GM21619 (cell line): ENCODE results near the gene DOCK9.

Experiments used
- ATAC-seq: cut with Tn5 transposase; IDR thresholded peaks from one replicate; pipeline ENCODE4 v1.9.1; 2021; ENCODE audit not compliant: unreplicated experiment

DOCK9 gene

DNA sequence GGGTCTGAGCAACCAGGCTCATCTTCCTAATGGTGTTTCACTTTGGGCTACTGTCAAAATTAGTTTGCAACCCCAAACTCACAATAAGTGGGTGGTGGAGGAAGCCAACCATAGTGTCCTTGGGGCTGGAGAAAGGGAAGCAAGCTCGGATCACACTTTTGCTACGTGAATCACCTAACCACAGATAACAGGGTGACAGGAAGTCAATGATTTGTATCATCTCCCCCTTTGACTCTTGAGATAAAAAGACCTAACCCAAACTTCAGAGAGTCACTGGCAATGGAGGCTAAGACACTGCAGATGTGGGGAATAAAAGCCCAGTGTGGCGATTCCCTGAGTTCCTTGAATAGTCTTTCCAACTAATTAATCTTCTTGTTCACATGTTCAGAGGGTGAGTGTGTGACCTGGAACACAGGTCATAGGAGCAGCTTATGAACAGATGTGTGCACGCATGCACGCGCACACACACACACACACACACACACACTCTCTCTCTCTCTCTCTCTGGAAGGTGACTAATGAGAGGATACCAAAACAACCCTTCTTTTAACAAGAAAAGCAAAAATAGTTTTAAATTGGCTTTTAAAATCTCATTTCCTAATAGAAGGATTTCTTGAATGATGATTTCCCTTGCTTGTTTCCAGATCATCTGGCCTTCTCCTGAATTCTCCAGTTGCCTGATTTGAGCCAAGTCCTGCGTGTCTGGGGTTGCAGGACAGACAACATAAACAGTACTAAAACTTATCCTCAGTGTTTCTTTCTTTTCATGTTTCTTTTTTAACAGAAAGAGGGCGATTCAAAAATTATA, 21.2 kb upstream of the DOCK9 start:
- ATAC-seq = no peak

DNA sequence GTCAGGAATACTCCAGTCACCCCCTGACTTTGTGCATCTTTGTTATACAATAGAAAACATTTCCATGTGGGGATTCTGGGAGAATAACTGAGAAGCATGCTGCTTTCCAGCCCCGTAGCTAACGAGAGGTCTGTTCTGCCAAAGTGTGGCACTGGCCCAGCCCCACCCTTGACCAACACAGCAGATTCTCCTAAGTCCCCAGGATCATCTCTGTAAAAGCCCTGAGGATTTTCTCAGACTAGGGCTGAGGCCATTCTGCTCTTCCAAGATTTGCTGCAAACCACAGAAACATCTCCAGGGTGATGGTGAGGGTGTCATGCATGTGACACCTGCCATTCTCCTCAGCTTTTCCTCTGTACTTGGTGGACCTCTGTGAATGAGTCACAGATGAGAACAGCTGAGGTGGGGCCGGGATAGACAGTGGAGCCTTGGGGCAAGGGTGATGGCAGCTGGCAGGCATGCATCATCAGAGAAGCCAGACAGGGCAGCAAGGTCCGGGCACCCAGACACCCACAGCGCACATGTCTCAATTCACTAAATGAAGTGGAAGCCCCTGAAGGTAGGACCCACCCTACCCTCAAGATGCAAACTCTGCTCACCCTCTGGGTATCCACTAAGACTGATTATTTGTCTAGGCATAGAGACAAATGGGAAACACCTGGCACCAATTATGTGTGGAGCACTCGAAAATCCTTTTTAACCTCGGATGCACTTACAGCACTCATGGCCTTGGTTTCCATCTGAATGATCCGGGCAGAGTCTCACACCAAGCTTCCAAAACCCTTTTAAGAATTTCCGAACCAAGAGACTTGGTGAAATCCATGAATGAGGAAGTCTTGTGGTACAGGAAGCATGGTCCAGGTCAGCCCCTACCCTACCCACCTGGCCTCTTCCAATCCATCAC, 20.1 kb upstream of the DOCK9 start:
- no peak for ATAC-seq

GRCh38 chr13:98997011-98997730, 19.3 kb upstream of the DOCK9 start:
- ATAC-seq = no peak

DNA sequence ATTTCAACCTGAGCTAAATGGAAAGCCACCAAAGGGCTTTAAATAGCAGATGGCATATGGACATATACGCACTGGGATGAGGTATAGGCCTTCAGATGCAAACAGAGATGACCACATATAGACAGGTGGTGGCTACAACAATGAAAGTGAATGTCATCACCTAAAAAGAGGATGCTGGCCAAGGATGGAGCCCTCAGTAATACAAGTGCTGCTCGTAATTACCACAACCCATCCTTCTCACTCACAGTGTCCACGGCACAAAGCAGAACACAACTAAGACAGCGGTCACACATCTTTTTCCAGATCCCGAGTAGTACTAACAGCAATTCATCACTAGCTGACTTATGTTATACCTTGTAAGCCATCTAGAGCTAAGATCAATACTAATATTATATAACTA, 18.2 kb upstream of the DOCK9 start:
- ATAC-seq = no peak

DNA sequence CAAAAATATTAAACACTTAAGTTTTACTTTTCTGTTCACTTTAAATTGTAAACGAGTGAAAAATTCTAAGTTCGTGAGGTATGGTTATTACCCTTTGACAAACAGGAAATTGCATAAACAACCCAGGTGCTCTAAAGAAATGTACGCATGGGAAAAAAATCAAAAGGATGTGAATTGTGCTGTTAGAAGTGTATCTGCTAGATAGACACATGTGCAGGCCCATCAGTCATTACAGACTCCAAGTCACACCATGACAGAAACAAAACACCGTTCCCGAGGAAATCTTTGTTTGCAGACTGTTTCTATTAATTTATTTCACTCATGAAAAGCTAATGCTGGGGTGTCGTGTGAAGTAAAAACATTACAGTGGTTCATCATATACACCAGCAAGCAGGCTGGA, 17.0 kb upstream of the DOCK9 start:
- ATAC-seq = no peak

DNA sequence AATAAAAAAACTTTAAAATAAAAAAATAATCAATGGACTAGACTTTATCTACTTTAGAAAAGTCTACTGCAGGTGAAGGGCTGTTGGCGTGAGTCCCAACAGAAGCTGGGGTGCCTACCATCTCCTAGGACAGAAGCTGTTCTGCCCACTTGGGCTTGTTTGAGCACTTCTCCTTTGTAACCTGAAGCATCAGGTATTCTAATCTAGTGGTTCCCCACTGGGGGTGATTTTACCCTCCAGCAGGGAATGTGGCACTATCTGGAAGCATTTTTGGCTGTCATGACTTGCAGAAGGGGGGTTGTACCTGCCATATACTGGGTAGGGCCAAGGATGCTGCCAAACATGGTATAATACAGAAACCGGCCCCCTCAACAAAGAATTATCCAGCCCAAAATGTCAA, 16.2 kb upstream of the DOCK9 start:
- no peak for ATAC-seq

DNA sequence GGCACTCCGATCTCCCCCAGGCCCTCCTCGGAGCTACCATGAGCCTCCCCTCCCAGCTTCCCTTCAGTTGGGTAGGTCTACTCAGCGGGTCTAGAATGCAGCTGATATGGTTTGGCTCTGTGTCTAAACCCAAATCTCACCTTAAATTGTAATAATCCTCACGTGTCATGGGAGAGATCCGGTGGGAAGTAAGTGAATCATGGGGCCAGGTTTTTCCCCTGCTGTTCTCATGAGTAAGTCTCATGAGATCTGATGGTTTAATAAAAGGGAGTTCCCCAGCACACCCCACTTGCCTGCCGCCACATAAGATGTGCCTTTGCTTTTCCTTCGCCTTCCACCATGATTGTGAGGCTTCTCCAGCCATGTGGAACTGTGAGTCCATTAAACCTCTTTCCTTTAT, 14.5 kb upstream of the DOCK9 start:
- no peak for ATAC-seq

GRCh38 chr13:98990701-98991100, 12.8 kb upstream of the DOCK9 start:
- no peak for ATAC-seq

DNA sequence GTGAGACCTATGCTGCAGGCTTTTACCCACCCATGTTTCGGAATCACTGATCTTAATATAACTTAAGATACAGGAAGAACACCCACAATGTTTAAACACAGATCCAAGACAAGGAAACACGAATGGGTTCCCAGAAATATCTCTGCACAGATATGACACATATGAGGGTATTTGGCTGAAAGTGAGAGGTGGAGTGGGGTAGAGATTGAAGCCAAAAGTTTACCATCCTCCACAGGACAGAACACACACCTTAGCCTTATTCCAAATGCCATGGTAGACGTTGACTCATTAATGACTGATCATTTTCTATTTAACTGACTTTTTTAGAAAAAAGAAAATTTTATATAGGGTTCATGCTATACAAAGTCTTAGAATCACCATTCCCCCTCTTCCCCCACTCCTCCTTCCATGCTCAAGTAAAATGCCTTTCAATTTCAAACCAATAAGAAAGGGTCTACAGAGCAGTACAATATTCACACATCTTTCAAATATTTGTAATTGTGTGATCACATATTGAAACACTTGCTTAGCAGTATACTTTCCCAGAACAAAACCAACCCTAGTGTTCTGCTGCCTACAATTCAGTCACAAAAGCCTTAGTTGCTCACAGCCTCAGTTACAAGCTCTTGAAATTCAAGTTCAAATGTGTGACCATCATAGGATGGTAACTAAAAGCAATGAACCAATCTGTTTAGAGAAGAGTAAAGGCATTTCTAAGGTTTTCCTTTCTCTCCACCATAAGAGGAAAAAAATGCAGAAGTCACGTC, 11.8 kb upstream of the DOCK9 start:
- no peak for ATAC-seq

- ATAC-seq = no peak
Measured at GRCh38 chr13:98988780-98989179, 10.9 kb upstream of the DOCK9 start.

GRCh38 chr13:98988277-98988676, 10.4 kb upstream of the DOCK9 start:
- no peak for ATAC-seq

DNA sequence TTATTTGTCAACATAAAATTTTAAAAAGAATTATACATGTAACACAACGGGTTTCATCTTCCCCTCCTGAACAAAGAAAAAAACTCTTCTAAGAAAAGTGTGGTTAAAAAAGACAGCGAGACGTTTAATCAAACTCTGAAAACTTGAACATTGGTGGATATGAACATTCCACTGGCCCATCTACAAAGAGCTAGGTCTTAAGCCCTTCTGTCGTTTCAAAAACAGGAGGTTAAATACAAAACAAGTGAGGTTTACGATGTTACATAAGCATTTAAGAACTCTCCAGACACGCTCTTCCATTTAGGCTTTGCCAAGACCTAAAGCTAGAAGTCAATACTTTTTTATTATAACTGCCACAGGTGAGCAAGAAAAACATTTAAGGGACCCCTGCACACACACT, 9.4 kb upstream of the DOCK9 start:
- no peak for ATAC-seq

- ATAC-seq = no peak
Measured at GRCh38 chr13:98986226-98986846, 8.5 kb upstream of the DOCK9 start.

DNA sequence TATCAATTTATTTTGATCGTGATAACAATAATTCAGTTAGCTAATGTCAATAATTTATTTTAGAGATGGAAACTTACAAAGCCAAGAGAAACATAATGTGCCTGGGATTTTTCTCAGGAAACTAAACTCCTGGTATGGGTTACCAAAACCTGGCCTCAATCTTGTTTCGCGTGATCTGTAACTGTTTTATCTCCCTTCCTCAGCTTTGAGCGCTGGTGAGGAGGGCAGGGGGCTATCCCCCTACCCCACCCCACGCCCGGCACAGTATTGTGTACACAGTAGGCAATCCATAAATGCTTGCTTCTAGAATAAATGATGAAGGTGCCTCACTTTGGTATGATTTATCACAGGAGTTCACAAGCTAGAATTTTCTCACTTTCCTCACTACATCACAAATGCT, 7.7 kb upstream of the DOCK9 start:
- ATAC-seq = no peak

- ATAC-seq = no peak
Measured at GRCh38 chr13:98984983-98985382, 7.1 kb upstream of the DOCK9 start.

GRCh38 chr13:98984118-98984517, 6.3 kb upstream of the DOCK9 start:
- no peak for ATAC-seq

- ATAC-seq = no peak
Measured at GRCh38 chr13:98983182-98983581, 5.3 kb upstream of the DOCK9 start.

- ATAC-seq = no peak
Measured at GRCh38 chr13:98981369-98982080, 3.7 kb upstream of the DOCK9 start.

GRCh38 chr13:98979012-98979660, 1.3 kb upstream of the DOCK9 start:
- no peak for ATAC-seq
